C4-2B (cell line): ENCODE measurements around the gene MORF4L1.
"Not testable (repeated sequence)": the region's sequence is repeated elsewhere in the genome, so short reads cannot be mapped to it uniquely, and the experiment has no call there.

Experiments
- CTCF ChIP-seq: fragments of 450-650 bp; conservative IDR thresholded peaks from 2 replicates; pipeline ENCODE4 v1.5.1; 2017; ENCODE audit warnings: mild to moderate bottlenecking
- ZFX ChIP-seq: fragments of 450-650 bp; IDR thresholded peaks from 2 replicates; pipeline ENCODE4 v1.6.1; 2017

DNA sequence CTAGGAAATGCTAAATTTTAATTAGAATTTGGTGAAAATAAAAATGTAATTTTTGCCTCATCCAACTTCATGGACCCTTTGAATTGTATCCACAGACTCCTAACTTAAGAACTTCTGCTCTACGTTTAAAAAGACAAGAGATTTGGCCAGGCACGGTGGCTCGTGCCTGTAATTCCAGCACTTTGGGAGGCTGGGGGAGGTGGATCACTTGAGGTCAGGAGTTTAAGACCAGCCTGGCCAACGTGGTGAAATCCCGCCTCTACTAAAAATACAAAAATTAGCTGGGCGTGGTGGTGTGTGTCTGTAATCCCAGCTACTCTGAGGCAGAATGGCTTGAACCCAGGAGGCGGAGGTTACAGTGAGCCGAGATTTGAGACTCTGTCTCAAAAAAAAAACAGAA lies 6.7 kb upstream of the MORF4L1 start:
- TF ChIP-seq CTCF, ZFX: not testable (repeated sequence)
